OCI-LY1 (cell line): Measurements from ENCODE around the gene CHRM1.

Experiments used
- EZH2 ChIP-seq: fragments of 200-600 bp; sonication (generic), shearing (Covaris generic); IDR thresholded peaks from 2 replicates; pipeline ENCODE4 v1.8.0; 2017; ENCODE audit warnings: borderline replicate concordance, mixed run types, mild to moderate bottlenecking, antibody characterized with exemption, low read length, moderate library complexity, mixed read lengths
- TF ChIP-seq, protein P1 (sequence below): fragments of 200-600 bp; sonication (generic), shearing (Covaris generic); IDR thresholded peaks from 2 replicates; pipeline ENCODE4 v1.5.1; 2017; ENCODE audit warnings: mild to moderate bottlenecking, antibody characterized with exemption, low read length, moderate library complexity, mixed read lengths

DNA sequence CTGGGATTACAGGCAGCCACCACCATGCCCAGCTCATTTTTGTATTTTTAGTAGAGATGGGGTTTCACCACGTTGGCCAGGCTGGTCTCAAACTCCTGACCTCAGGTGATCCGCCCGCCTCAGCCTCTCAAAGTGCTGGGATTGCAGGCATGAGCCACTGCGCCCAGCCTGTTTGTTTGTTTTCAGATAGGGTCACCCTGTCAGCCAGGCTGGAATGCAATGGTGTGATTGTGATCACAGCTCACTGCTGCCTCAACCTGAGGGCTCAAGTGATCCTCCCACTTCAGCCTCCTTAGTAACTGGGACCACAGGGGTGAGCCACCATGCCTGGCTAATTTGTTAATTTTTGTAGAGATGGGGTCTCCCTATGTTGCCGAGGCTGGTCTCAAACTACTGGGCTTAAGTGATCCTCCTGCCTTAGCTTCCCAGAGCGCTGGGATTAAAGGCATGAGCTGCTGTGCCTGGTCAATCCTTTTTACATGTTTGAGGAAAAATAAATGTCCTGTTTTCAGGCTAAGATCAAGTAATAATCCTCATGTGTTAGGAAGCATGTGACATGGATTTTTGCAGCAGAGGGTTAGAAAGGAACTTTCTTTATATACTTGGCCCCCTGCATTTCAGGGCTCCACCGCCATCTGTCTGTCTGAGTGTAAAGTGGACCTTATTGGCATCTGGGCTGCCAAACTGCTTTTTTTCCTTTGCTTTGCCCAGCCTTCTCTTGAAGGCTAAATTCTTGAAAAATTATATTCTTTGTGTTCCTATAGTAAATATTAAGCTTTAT is 45.3 kb downstream of the CHRM1 start:
- TF ChIP-seq, protein P1, sequence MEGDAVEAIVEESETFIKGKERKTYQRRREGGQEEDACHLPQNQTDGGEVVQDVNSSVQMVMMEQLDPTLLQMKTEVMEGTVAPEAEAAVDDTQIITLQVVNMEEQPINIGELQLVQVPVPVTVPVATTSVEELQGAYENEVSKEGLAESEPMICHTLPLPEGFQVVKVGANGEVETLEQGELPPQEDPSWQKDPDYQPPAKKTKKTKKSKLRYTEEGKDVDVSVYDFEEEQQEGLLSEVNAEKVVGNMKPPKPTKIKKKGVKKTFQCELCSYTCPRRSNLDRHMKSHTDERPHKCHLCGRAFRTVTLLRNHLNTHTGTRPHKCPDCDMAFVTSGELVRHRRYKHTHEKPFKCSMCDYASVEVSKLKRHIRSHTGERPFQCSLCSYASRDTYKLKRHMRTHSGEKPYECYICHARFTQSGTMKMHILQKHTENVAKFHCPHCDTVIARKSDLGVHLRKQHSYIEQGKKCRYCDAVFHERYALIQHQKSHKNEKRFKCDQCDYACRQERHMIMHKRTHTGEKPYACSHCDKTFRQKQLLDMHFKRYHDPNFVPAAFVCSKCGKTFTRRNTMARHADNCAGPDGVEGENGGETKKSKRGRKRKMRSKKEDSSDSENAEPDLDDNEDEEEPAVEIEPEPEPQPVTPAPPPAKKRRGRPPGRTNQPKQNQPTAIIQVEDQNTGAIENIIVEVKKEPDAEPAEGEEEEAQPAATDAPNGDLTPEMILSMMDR = no peak
- no peak for TF ChIP-seq EZH2
